Lung (tissue), 12 donors: ENCODE measurements around the gene SLC17A5. TPM values are rescaled to one million over a fixed set of nuclear protein-coding genes. Genes with fewer than 3 reads are reported as not detected.

Source experiments
- ATAC-seq: fragments of 200-7000 bp; cut with Tn5 transposase; one replicate; pipeline ENCODE4 v1.9.1; 2020; ENCODE audit warnings: moderate number of reproducible peaks; ENCODE audit not compliant: insufficient read depth, low FRiP score
- DNase-seq, 3 donors: peaks; one replicate each; pipeline ENCODE4 v3.0.0-alpha.2; 2013 to 2017
- H3K27ac ChIP-seq, 2 donors: one replicate each; pipeline ENCODE4 v1.5.1; 2013; ENCODE audit warnings: mild to moderate bottlenecking in 2 of 2, moderate library complexity in 2 of 2, control low read depth in 1 of 2, inconsistent platforms in 1 of 2, low read depth in 1 of 2, low read length in 1 of 2
- H3K27me3 ChIP-seq, 3 donors: one replicate each; pipeline ENCODE4 v1.5.1; 2013; ENCODE audit warnings: low read length in 2 of 3; ENCODE audit not compliant: control insufficient read depth in 3 of 3, insufficient read depth in 3 of 3
- H3K36me3 ChIP-seq, 4 donors: one replicate each; pipeline ENCODE4 v1.5.1; 2013; ENCODE audit warnings: low read length in 4 of 4, mild to moderate bottlenecking in 1 of 4, moderate library complexity in 1 of 4; ENCODE audit not compliant: control insufficient read depth in 4 of 4, insufficient read depth in 4 of 4
- H3K4me1 ChIP-seq, 5 donors: one replicate each; pipeline ENCODE4 v1.5.1; 2013; ENCODE audit warnings: low read length in 5 of 5, mild to moderate bottlenecking in 2 of 5, moderate library complexity in 1 of 5; ENCODE audit not compliant: control insufficient read depth in 5 of 5, insufficient read depth in 5 of 5
- H3K4me3 ChIP-seq: one replicate; pipeline ENCODE4 v1.5.1; 2013; ENCODE audit warnings: mild to moderate bottlenecking, control low read depth, moderate library complexity
- H3K9ac ChIP-seq, 2 donors: one replicate each; pipeline ENCODE4 v1.5.1; 2013; ENCODE audit warnings: low read length in 2 of 2, control low read depth in 1 of 2; ENCODE audit not compliant: insufficient read depth in 1 of 2
- H3K9me3 ChIP-seq, 4 donors: one replicate each; pipeline ENCODE4 v1.5.1; 2013; ENCODE audit warnings: low read length in 3 of 4, mild to moderate bottlenecking in 1 of 4, moderate library complexity in 1 of 4; ENCODE audit not compliant: control insufficient read depth in 4 of 4, insufficient read depth in 3 of 4
- CTCF ChIP-seq: IDR thresholded peaks from 2 replicates; pipeline ENCODE4 v1.5.1; 2012; ENCODE audit warnings: mild to moderate bottlenecking; ENCODE audit errors: control extremely low read depth, extremely low read depth
- WGBS, 2 donors: extraction: QIAGEN DNeasy Blood & Tissue Kit; methylation state at CpG; one replicate each; pipeline ENCODE4 v1.1.7; 2013; 5-methylcytosine and 5-hydroxymethylcytosine counted together
- polyA plus RNA-seq, 2 donors: library from polyadenylated mRNA; stranded (reverse); fragments of 200-250 nt; gene quantifications; one replicate each; pipeline ENCODE4 v1.2.1, GENCODE V29; 2013
- total RNA-seq, 2 donors: library from RNA; depleted of rRNA in 1 of 2; stranded (reverse); fragments of >200 nt in 1 of 2; gene quantifications; one replicate each; pipeline ENCODE4 v1.2.1, GENCODE V29; 2014 to 2021
- donor health status: control.
- donor health status: control.
- donor health status: Bipolar disorder and iron deficiency.
- donor health status: healthy.
- donor health status: DM: yes; HTN: yes; CAD: no.

SLC17A5 gene
- total and polyA plus RNA-seq, 4 donors: 5.5 to 19.9 (median 18.1) TPM

GRCh38 chr6:73655341-73655917, 1.6 kb upstream of the SLC17A5 start:
- Histone ChIP-seq H3K9ac (no peak overlapping the region), H3K36me3 (no peaks in the 10 kb centered on the region), H3K27me3 (no peaks in the 10 kb centered on the region), H3K4me3 (no peak overlapping the region), H3K9me3 (no peaks in the 10 kb centered on the region), H3K27ac (no peak overlapping the region), H3K4me1 (peaks cover 0 to 9% (median 3%) of the 10 kb centered on the region in 5 donors)
- DNase-seq (no peak), ATAC-seq (no peak)
- no peak for TF ChIP-seq CTCF
- 78 to 88% methylated on average over 2 of the region's 2 CpGs for WGBS, 2 donors

DNA sequence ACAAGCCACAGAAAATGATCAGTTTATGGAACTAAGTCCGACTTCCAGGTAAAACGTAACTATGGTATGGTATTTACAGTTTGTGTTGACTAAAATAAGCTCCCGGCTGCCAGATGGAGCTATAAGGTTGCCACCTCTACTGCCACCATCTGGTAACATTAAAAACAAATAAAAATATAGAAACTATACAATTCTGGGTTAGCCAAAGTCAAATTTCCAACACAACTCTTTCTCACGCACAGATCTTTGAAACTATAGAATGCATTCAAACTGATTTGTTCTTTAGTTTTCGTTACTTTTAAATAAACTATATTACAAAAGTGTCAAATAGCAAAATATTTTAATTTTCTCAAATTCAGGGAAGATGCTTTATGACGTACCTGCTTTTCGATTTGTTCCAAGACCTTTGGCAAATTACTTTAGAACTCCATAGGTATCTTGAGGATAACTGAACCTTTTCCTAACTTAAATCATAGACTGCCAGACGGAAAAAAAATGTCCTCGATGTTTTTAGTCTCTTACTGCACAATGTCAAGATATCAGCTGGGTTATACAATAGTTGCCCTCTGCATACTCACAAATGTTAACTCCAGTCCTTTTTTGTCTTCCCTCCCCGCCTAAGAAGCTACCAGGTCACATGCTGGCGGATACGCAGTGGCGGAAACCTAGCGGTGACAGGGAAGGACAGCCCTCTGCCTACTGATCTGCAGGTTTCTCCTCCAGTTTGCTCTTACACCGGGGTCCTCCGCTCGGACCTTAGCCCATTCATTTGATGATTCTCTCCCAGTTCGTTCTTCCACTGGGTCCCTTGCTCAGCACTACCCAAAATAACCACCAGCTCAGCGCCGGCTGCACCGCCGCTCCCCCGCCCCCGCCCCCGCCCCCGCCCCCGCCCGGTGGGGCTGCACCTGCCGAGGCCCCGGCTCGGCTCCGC, 888 bp downstream of the SLC17A5 start:
- Histone ChIP-seq H3K36me3 (peaks cover 0 to 7% (median 0%) of the 10 kb centered on the region in 4 donors), H3K4me1 (peaks cover 0 to 9% (median 3%) of the 10 kb centered on the region in 5 donors), H3K27me3 (no peaks in the 10 kb centered on the region), H3K9me3 (no peaks in the 10 kb centered on the region), H3K9ac (peak overlapping the region in 1 of 2 donors; percentile 63), H3K27ac (peak overlapping the region; percentile 97 to 99), H3K4me3 (peak overlapping the region; percentile 100)
- 1 to 2% methylated on average over 27 to 32 of the region's 32 CpGs for WGBS, 2 donors
- no peak for TF ChIP-seq CTCF
- ATAC-seq: peak; percentile 37
- DNase-seq: peak; percentile 58 to 78 (median 63)

- no peak for DNase-seq
- WGBS, 2 donors: 70 to 81% methylated on average over 4 of the region's 4 CpGs
- H3K9ac ChIP-seq: no peak overlapping the region
- H3K4me1 ChIP-seq: peaks cover 0 to 7% (median 0%) of the 10 kb centered on the region in 5 donors
- no peak for TF ChIP-seq CTCF
- H3K27me3 ChIP-seq: no peaks in the 10 kb centered on the region
- no peaks in the 10 kb centered on the region for H3K9me3 ChIP-seq
- H3K36me3 ChIP-seq: peaks cover 0 to 7% (median 0%) of the 10 kb centered on the region in 4 donors
- no peak overlapping the region for H3K4me3 ChIP-seq
- H3K27ac ChIP-seq: no peak overlapping the region
- no peak for ATAC-seq
These were observed 4.0 kb downstream of the SLC17A5 start for GRCh38 chr6:73649783-73650182.
